NCI-H2029 (cell line): ENCODE results near the gene TNFRSF4.

Experiments used
- DNase-seq: peaks from one replicate; lab custom pipeline; 2025; lab: John Stamatoyannopoulos, UW

The TNFRSF4 gene

GRCh38 chr1:1245178-1245816 lies 31.3 kb upstream of the TNFRSF4 start:
- DNase-seq, result no peak

GRCh38 chr1:1244192-1244811 lies 30.3 kb upstream of the TNFRSF4 start:
- DNase-seq, result no peak

GRCh38 chr1:1243807-1244191 lies 29.8 kb upstream of the TNFRSF4 start:
- no peak for DNase-seq

- no peak for DNase-seq
Measured at GRCh38 chr1:1243266-1243660, 29.3 kb upstream of the TNFRSF4 start.

GRCh38 chr1:1242461-1243265 lies 28.7 kb upstream of the TNFRSF4 start:
- DNase-seq, result no peak

GRCh38 chr1:1241588-1242219 lies 27.8 kb upstream of the TNFRSF4 start:
- DNase-seq, result no peak

GRCh38 chr1:1240822-1241587 lies 27.1 kb upstream of the TNFRSF4 start:
- DNase-seq, result no peak

- no peak for DNase-seq
Measured at GRCh38 chr1:1240348-1240732, 26.4 kb upstream of the TNFRSF4 start.

- no peak for DNase-seq
Measured at GRCh38 chr1:1239614-1240347, 25.8 kb upstream of the TNFRSF4 start.

- no peak for DNase-seq
Measured at GRCh38 chr1:1239227-1239613, 25.3 kb upstream of the TNFRSF4 start.

- DNase-seq, result no peak
Measured at GRCh38 chr1:1238702-1239178, 24.8 kb upstream of the TNFRSF4 start.

- DNase-seq, result no peak
Measured at GRCh38 chr1:1237874-1238701, 24.1 kb upstream of the TNFRSF4 start.

- DNase-seq, result no peak
Measured at GRCh38 chr1:1236945-1237873, 23.3 kb upstream of the TNFRSF4 start.

GRCh38 chr1:1236176-1236763 lies 22.3 kb upstream of the TNFRSF4 start:
- DNase-seq, result no peak

GRCh38 chr1:1235016-1235744 lies 21.2 kb upstream of the TNFRSF4 start:
- DNase-seq, result no peak

- DNase-seq, result no peak
Measured at GRCh38 chr1:1234180-1234808, 20.3 kb upstream of the TNFRSF4 start.

GRCh38 chr1:1233567-1233892 lies 19.6 kb upstream of the TNFRSF4 start:
- no peak for DNase-seq
